Measurements from ENCODE around the gene ATP2B1. TPM values are rescaled to one million over a fixed set of nuclear protein-coding genes. Genes with fewer than 3 reads are reported as not detected.

ATP2B1 gene
- total RNA-seq, 1 donor, result 408 TPM

- H3K27me3 ChIP-seq (ENCODE audit: insufficient read depth, low read length), result no peaks in the 10 kb centered on the region
- no peaks in the 10 kb centered on the region for H3K9me3 ChIP-seq (ENCODE audit: low read depth, low read length)
- no peak overlapping the region for H3K4me3 ChIP-seq (ENCODE audit: low read length)
- peaks cover 19% of the 10 kb centered on the region for H3K4me1 ChIP-seq (ENCODE audit: insufficient read depth, low read length)
These were observed 23.0 kb upstream of the ATP2B1 start for GRCh38 chr12:89731614-89732013.

GRCh38 chr12:89731089-89731488 is 22.5 kb upstream of the ATP2B1 start:
- Histone ChIP-seq H3K4me3 (ENCODE audit: low read length) (no peak overlapping the region), H3K27me3 (ENCODE audit: insufficient read depth, low read length) (no peaks in the 10 kb centered on the region), H3K9me3 (ENCODE audit: low read depth, low read length) (no peaks in the 10 kb centered on the region), H3K4me1 (ENCODE audit: insufficient read depth, low read length) (peaks cover 19% of the 10 kb centered on the region)

GRCh38 chr12:89729946-89730459 is 21.4 kb upstream of the ATP2B1 start:
- Histone ChIP-seq H3K4me1 (ENCODE audit: insufficient read depth, low read length) (peaks cover 19% of the 10 kb centered on the region), H3K9me3 (ENCODE audit: low read depth, low read length) (no peaks in the 10 kb centered on the region), H3K27me3 (ENCODE audit: insufficient read depth, low read length) (no peaks in the 10 kb centered on the region), H3K4me3 (ENCODE audit: low read length) (no peak overlapping the region)

- Histone ChIP-seq H3K4me1 (ENCODE audit: insufficient read depth, low read length) (peaks cover 10% of the 10 kb centered on the region), H3K9me3 (ENCODE audit: low read depth, low read length) (no peaks in the 10 kb centered on the region), H3K27me3 (ENCODE audit: insufficient read depth, low read length) (no peaks in the 10 kb centered on the region), H3K4me3 (ENCODE audit: low read length) (no peak overlapping the region)
These were observed 14.6 kb upstream of the ATP2B1 start for GRCh38 chr12:89723276-89723675.

- Histone ChIP-seq H3K4me3 (ENCODE audit: low read length) (no peak overlapping the region), H3K4me1 (ENCODE audit: insufficient read depth, low read length) (peaks cover 10% of the 10 kb centered on the region), H3K27me3 (ENCODE audit: insufficient read depth, low read length) (no peaks in the 10 kb centered on the region), H3K9me3 (ENCODE audit: low read depth, low read length) (no peaks in the 10 kb centered on the region)
These were observed 12.8 kb upstream of the ATP2B1 start for GRCh38 chr12:89721291-89721987.

GRCh38 chr12:89717759-89718523 is 9.3 kb upstream of the ATP2B1 start:
- H3K9me3 ChIP-seq (ENCODE audit: low read depth, low read length), result no peaks in the 10 kb centered on the region
- H3K4me1 ChIP-seq (ENCODE audit: insufficient read depth, low read length), result peaks cover 10% of the 10 kb centered on the region
- no peaks in the 10 kb centered on the region for H3K27me3 ChIP-seq (ENCODE audit: insufficient read depth, low read length)
- no peak overlapping the region for H3K4me3 ChIP-seq (ENCODE audit: low read length)

GRCh38 chr12:89712706-89713105 is 4.1 kb upstream of the ATP2B1 start:
- Histone ChIP-seq H3K4me1 (ENCODE audit: insufficient read depth, low read length) (no peaks in the 10 kb centered on the region), H3K27me3 (ENCODE audit: insufficient read depth, low read length) (no peaks in the 10 kb centered on the region), H3K9me3 (ENCODE audit: low read depth, low read length) (no peaks in the 10 kb centered on the region), H3K4me3 (ENCODE audit: low read length) (no peak overlapping the region)

GRCh38 chr12:89710873-89711750 is 2.5 kb upstream of the ATP2B1 start:
- H3K9me3 ChIP-seq (ENCODE audit: low read depth, low read length), result no peaks in the 10 kb centered on the region
- H3K4me3 ChIP-seq (ENCODE audit: low read length), result peak overlapping the region; percentile 88
- peaks cover 13% of the 10 kb centered on the region for H3K4me1 ChIP-seq (ENCODE audit: insufficient read depth, low read length)
- H3K27me3 ChIP-seq (ENCODE audit: insufficient read depth, low read length), result no peaks in the 10 kb centered on the region

GRCh38 chr12:89709995-89710872 is 1.6 kb upstream of the ATP2B1 start:
- Histone ChIP-seq H3K4me3 (ENCODE audit: low read length) (peak overlapping the region; percentile 88), H3K4me1 (ENCODE audit: insufficient read depth, low read length) (peaks cover 13% of the 10 kb centered on the region)

GRCh38 chr12:89709157-89709994 is 738 bp upstream of the ATP2B1 start:
- no peaks in the 10 kb centered on the region for H3K27me3 ChIP-seq (ENCODE audit: insufficient read depth, low read length)
- peaks cover 13% of the 10 kb centered on the region for H3K4me1 ChIP-seq (ENCODE audit: insufficient read depth, low read length)
- no peaks in the 10 kb centered on the region for H3K9me3 ChIP-seq (ENCODE audit: low read depth, low read length)
- H3K4me3 ChIP-seq (ENCODE audit: low read length), result peak overlapping the region; percentile 90

More at GRCh38 chr12:89709995-89710872, 1.6 kb upstream of the ATP2B1 start:
- Histone ChIP-seq H3K9me3 (ENCODE audit: low read depth, low read length) (no peaks in the 10 kb centered on the region), H3K27me3 (ENCODE audit: insufficient read depth, low read length) (no peaks in the 10 kb centered on the region)

- Histone ChIP-seq H3K27me3 (ENCODE audit: insufficient read depth, low read length) (no peaks in the 10 kb centered on the region), H3K4me3 (ENCODE audit: low read length) (peak overlapping the region; percentile 90), H3K9me3 (ENCODE audit: low read depth, low read length) (no peaks in the 10 kb centered on the region), H3K4me1 (ENCODE audit: insufficient read depth, low read length) (peaks cover 13% of the 10 kb centered on the region)
These were observed 704 bp downstream of the ATP2B1 start for GRCh38 chr12:89707703-89708564.

GRCh38 chr12:89706986-89707702 is 1.5 kb downstream of the ATP2B1 start:
- Histone ChIP-seq H3K4me1 (ENCODE audit: insufficient read depth, low read length) (peaks cover 13% of the 10 kb centered on the region), H3K4me3 (ENCODE audit: low read length) (peak overlapping the region; percentile 90)

More at GRCh38 chr12:89706986-89707702, 1.5 kb downstream of the ATP2B1 start:
- Histone ChIP-seq H3K9me3 (ENCODE audit: low read depth, low read length) (no peaks in the 10 kb centered on the region), H3K27me3 (ENCODE audit: insufficient read depth, low read length) (no peaks in the 10 kb centered on the region)

Data from mononuclear cell (primary cell).